ENCODE data around the gene CAPN15.

GRCh38 chr16:588889-589657 lies 61.6 kb downstream of the CAPN15 start:
- TF ChIP-seq KDM5A (IDR thresholded peaks at IDR 0.05) (no peak), ZFP36 (IDR thresholded peaks at IDR 0.05; ENCODE audit: borderline replicate concordance, partially characterized antibody) (no peak), PHF8 (IDR thresholded peaks at IDR 0.05; ENCODE audit: borderline replicate concordance, low read depth) (peak; percentile 36; the same call in 1 of the 2 replicates), REST (IDR thresholded peaks at IDR 0.05) (no peak), RFX5 (IDR thresholded peaks at IDR 0.05) (no peak), CTCF (IDR thresholded peaks at IDR 0.05) (no peak), GATA3 (IDR thresholded peaks at IDR 0.05; ENCODE audit: borderline replicate concordance) (no peak), PBX3 (IDR thresholded peaks at IDR 0.05) (no peak; the same call in 1 of the 2 replicates), JUNB (IDR thresholded peaks at IDR 0.05) (no peak), HEYL (CRISPR knock-in tag; IDR thresholded peaks at IDR 0.05) (no peak), POLR2A (IDR thresholded peaks at IDR 0.05; ENCODE audit: low read length) (peak; percentile 86), SREBF2 (IDR thresholded peaks at IDR 0.05) (no peak), CHD2 (IDR thresholded peaks at IDR 0.05; ENCODE audit: low read length, partially characterized antibody) (no peak), SMC3 (IDR thresholded peaks at IDR 0.05) (no peak)
